Putamen (tissue), 1 donor: Measurements from ENCODE around the gene VPS35L.
"Not testable (repeated sequence)": the region's sequence is repeated elsewhere in the genome, so short reads cannot be mapped to it uniquely, and the experiment has no call there.

Experiments used
- DNase-seq: peaks from one replicate; pipeline ENCODE4 v3.0.0-alpha.2; 2016; ENCODE audit warnings: low spot score

VPS35L gene

GRCh38 chr16:19654147-19654546, 98.6 kb downstream of the VPS35L start:
- DNase-seq, result no peak

- DNase-seq, result no peak
These were observed 99.8 kb downstream of the VPS35L start for GRCh38 chr16:19655242-19655777.

GRCh38 chr16:19657831-19658230, 102.3 kb downstream of the VPS35L start:
- DNase-seq, result no peak

GRCh38 chr16:19659554-19659953, 104.1 kb downstream of the VPS35L start:
- peak; percentile 62 for DNase-seq

GRCh38 chr16:19660432-19660831, 104.9 kb downstream of the VPS35L start:
- no peak for DNase-seq

GRCh38 chr16:19662351-19662750, 106.8 kb downstream of the VPS35L start:
- no peak for DNase-seq

GRCh38 chr16:19664166-19664565, 108.7 kb downstream of the VPS35L start:
- no peak for DNase-seq

GRCh38 chr16:19665313-19665712, 109.8 kb downstream of the VPS35L start:
- DNase-seq, result not testable (repeated sequence)

- DNase-seq, result peak; percentile 90
These were observed 111.0 kb downstream of the VPS35L start for GRCh38 chr16:19666477-19666876.

GRCh38 chr16:19672378-19672777, 116.9 kb downstream of the VPS35L start:
- DNase-seq, result no peak

- DNase-seq, result no peak
These were observed 119.0 kb downstream of the VPS35L start for GRCh38 chr16:19674485-19674884.

- no peak for DNase-seq
These were observed 121.9 kb downstream of the VPS35L start for GRCh38 chr16:19677402-19677801.

GRCh38 chr16:19678804-19679203, 123.3 kb downstream of the VPS35L start:
- DNase-seq, result no peak

GRCh38 chr16:19679281-19679680, 123.8 kb downstream of the VPS35L start:
- DNase-seq, result not testable (repeated sequence)

- no peak for DNase-seq
These were observed 125.4 kb downstream of the VPS35L start for GRCh38 chr16:19680881-19681340.

GRCh38 chr16:19681637-19682036, 126.1 kb downstream of the VPS35L start:
- DNase-seq, result peak; percentile 58

GRCh38 chr16:19683453-19684236, 128.1 kb downstream of the VPS35L start:
- DNase-seq, result no peak

- DNase-seq, result no peak
These were observed 129.7 kb downstream of the VPS35L start for GRCh38 chr16:19685176-19685575.

GRCh38 chr16:19687279-19687678, 131.8 kb downstream of the VPS35L start:
- DNase-seq, result no peak

GRCh38 chr16:19688396-19689024, 133.0 kb downstream of the VPS35L start:
- no peak for DNase-seq

GRCh38 chr16:19689342-19689741, 133.8 kb downstream of the VPS35L start:
- no peak for DNase-seq

GRCh38 chr16:19690196-19690595, 134.7 kb downstream of the VPS35L start:
- DNase-seq, result no peak

- DNase-seq, result no peak
These were observed 135.7 kb downstream of the VPS35L start for GRCh38 chr16:19691161-19691711.
